ENCODE measurements around the gene ARHGAP6. TPM values are rescaled to one million over a fixed set of nuclear protein-coding genes. Genes with fewer than 3 reads are reported as not detected.

ARHGAP6 gene
- total RNA-seq, 4 donors from 2014 or later, result 0.64 to 9.5 (median 2.3) TPM

DNA sequence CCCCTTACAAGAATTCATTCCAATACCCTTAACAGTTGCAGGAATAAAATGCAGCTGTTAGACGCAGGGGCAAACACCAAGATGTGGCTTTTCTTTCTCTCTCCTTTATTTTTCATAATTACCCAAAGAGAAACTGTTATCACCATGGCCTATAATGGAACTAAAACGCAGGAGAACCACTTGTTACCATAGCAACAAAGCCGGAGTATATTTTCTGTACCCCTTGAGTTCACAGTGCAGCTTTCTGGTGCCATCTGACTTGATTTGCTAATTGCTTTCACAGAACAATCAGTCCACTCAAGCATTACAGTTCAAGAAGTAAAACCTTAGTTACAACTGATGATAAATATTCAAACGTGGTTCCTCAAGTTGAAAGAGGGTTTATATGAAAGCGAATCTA, 214.6 kb downstream of the ARHGAP6 start:
- Histone ChIP-seq H3K27me3 (no peaks in the 10 kb centered on the region), H3K9me3 (no peaks in the 10 kb centered on the region), H3K36me3 (no peaks in the 10 kb centered on the region), H3K4me3 (no peak overlapping the region), H3K4me1 (peaks cover 0 to 18% (median 0%) of the 10 kb centered on the region in 3 donors), H3K27ac (no peak overlapping the region)
- intact Hi-C loops (cut with DNase I), result no loop called here
- DNase-seq, result no peak
- WGBS, 2 donors, result 64 to 65% methylated on average over 5 of the region's 5 CpGs
- TF ChIP-seq POLR2A (IDR thresholded peaks at IDR 0.05), result no peak
- TF ChIP-seq, protein P1, sequence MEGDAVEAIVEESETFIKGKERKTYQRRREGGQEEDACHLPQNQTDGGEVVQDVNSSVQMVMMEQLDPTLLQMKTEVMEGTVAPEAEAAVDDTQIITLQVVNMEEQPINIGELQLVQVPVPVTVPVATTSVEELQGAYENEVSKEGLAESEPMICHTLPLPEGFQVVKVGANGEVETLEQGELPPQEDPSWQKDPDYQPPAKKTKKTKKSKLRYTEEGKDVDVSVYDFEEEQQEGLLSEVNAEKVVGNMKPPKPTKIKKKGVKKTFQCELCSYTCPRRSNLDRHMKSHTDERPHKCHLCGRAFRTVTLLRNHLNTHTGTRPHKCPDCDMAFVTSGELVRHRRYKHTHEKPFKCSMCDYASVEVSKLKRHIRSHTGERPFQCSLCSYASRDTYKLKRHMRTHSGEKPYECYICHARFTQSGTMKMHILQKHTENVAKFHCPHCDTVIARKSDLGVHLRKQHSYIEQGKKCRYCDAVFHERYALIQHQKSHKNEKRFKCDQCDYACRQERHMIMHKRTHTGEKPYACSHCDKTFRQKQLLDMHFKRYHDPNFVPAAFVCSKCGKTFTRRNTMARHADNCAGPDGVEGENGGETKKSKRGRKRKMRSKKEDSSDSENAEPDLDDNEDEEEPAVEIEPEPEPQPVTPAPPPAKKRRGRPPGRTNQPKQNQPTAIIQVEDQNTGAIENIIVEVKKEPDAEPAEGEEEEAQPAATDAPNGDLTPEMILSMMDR (IDR thresholded peaks at IDR 0.05), result no peak

DNA sequence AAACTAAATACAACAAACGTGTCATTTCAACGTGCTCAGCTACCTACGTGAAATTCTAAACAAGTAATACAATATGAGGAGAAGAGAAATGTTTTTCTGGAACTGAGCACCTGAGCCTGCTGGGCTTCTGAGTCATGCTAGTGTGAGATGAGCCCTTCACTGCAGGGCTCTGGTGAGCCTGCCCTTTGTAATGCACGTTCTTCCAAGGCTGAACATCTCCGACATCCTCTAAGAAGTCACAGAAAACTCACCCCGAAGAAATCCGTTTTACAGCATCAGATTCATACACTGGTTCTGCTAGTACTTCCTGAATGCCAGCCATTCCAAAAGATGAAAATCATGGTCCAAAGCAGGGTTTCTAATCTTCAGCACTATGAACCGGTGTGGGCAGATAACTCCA, 215.4 kb downstream of the ARHGAP6 start:
- H3K27ac ChIP-seq, result peak overlapping the region in 1 of 4 donors; percentile 13

DNA sequence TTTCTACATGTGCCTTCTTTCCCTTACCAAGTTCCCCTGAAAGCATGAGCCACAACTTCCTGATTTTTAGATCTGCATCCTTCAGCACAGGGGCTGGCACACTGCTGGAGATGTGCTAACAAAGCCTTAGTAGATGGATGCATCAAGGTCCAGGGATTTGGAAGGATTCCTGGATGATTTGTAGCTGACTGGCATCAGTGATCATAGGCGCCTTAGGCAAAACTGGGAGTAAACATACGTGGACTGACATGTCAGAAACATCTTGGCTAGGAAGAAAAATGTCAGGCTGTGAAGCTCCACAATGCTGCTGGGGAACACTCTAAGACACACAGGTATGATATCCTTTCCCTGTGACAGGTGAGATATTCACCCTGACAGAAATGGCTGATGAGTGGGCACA, 216.1 kb downstream of the ARHGAP6 start:
- peak overlapping the region in 2 of 4 donors; percentile 9 to 13 for H3K27ac ChIP-seq
- H3K9me3 ChIP-seq, result no peaks in the 10 kb centered on the region
- DNase-seq, result no peak
- no peak overlapping the region for H3K4me3 ChIP-seq
- intact Hi-C loops (cut with DNase I), result no loop called here
- WGBS, 2 donors, result 35% methylated on average over 2 of the region's 2 CpGs; no CpG with 5 or more reads in 1 of the 2 donors
- no peaks in the 10 kb centered on the region for H3K27me3 ChIP-seq
- peaks cover 0 to 18% (median 0%) of the 10 kb centered on the region in 3 donors for H3K4me1 ChIP-seq
- H3K36me3 ChIP-seq, result no peaks in the 10 kb centered on the region
- TF ChIP-seq, protein P1 (IDR thresholded peaks at IDR 0.05), result no peak
- TF ChIP-seq POLR2A (IDR thresholded peaks at IDR 0.05), result no peak

More for the DNA sequence above, 215.4 kb downstream of the ARHGAP6 start:
- no peak for TF ChIP-seq POLR2A (IDR thresholded peaks at IDR 0.05)
- TF ChIP-seq, protein P1 (IDR thresholded peaks at IDR 0.05), result no peak
- intact Hi-C loops (cut with DNase I), result no loop called here
- DNase-seq, result no peak
- 29 to 77% methylated on average over 3 to 7 of the region's 8 CpGs for WGBS, 2 donors
- H3K9me3 ChIP-seq, result no peaks in the 10 kb centered on the region
- H3K4me1 ChIP-seq, result peaks cover 0 to 18% (median 0%) of the 10 kb centered on the region in 3 donors
- no peaks in the 10 kb centered on the region for H3K36me3 ChIP-seq
- no peaks in the 10 kb centered on the region for H3K27me3 ChIP-seq
- no peak overlapping the region for H3K4me3 ChIP-seq

DNA sequence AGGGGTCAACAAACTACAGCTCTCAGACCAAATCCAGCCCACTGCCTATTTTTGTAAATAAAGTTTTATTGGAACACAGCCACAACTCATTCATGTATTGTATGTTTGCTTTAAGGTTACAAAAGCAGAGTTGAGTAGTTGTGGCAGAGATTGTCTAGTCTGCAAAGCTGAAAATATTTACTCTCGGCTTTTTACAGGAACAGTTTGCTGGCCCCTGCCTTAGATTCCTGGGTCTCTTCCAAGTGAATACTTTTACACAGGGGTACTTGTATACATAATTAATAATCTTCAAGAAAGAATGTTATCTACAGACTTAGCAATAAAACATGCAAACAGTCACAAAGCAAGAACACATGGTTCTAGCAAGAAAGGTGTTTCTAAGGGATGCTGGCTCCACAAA, 218.3 kb downstream of the ARHGAP6 start:
- Histone ChIP-seq H3K9me3 (no peaks in the 10 kb centered on the region), H3K4me1 (peaks cover 0 to 18% (median 0%) of the 10 kb centered on the region in 3 donors), H3K27me3 (no peaks in the 10 kb centered on the region), H3K36me3 (no peaks in the 10 kb centered on the region), H3K27ac (no peak overlapping the region), H3K4me3 (no peak overlapping the region)
- WGBS, 2 donors, result 67 to 78% methylated on average over 1 of the region's 1 CpG
- intact Hi-C loops (cut with DNase I), result no loop called here
- TF ChIP-seq, protein P1 (IDR thresholded peaks at IDR 0.05), result no peak
- DNase-seq, result no peak

DNA sequence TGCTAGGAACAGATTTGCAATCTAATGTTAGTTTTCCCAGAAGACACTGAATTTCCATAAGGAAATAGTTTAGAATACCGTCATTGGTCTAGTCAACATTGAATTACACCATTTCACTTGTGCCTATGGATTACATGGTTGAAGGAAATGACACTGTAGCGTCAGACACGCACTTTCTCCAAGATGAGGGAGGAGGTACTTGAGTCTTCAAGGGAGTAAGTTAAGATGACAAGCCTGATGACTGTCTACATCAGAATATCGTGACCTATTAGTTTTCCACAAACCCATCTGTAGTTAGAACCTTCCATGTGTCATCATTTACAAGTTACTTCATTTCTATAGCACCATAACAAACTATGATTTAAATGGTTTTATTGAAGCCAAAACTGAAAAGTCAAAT, 218.8 kb downstream of the ARHGAP6 start:
- no peak overlapping the region for H3K4me3 ChIP-seq
- TF ChIP-seq POLR2A (IDR thresholded peaks at IDR 0.05), result no peak
- TF ChIP-seq, protein P1 (IDR thresholded peaks at IDR 0.05), result no peak
- peak overlapping the region in 2 of 4 donors; percentile 33 to 37 for H3K27ac ChIP-seq
- peaks cover 0 to 18% (median 0%) of the 10 kb centered on the region in 3 donors for H3K4me1 ChIP-seq
- no peak for DNase-seq
- intact Hi-C loops (cut with DNase I), result no loop called here
- no peaks in the 10 kb centered on the region for H3K27me3 ChIP-seq
- no peaks in the 10 kb centered on the region for H3K9me3 ChIP-seq
- WGBS, 2 donors, result 53 to 74% methylated on average over 4 of the region's 4 CpGs
- H3K36me3 ChIP-seq, result no peaks in the 10 kb centered on the region
